GM20000 (cell line): Measurements from ENCODE around the gene WDR47.
A peak's percentile ranks its signal among the peaks of the same experiment; 100 is the strongest.

Source experiments
- DNase-seq: peaks from one replicate; pipeline ENCODE4 v3.0.0; 2012; ENCODE audit warnings: low spot score
- CTCF ChIP-seq: IDR thresholded peaks from 2 replicates; pipeline ENCODE4 v1.5.1; 2012; ENCODE audit warnings: mild to moderate bottlenecking, control low read depth; ENCODE audit errors: extremely low read depth, missing control alignments

The WDR47 gene

GRCh38 chr1:108983114-108983513 is 58.8 kb downstream of the WDR47 start:
- no peak for DNase-seq
- TF ChIP-seq CTCF: no peak

- no peak for TF ChIP-seq CTCF
Observed at GRCh38 chr1:108976658-108977057, 65.2 kb downstream of the WDR47 start.

GRCh38 chr1:108972951-108973350 is 69.0 kb downstream of the WDR47 start:
- no peak for TF ChIP-seq CTCF
- DNase-seq: no peak

More at GRCh38 chr1:108976658-108977057, 65.2 kb downstream of the WDR47 start:
- DNase-seq: no peak

GRCh38 chr1:108969346-108969745 is 72.6 kb downstream of the WDR47 start:
- DNase-seq: no peak
- no peak for TF ChIP-seq CTCF

GRCh38 chr1:108963052-108963686 is 78.7 kb downstream of the WDR47 start, which contains the start of gene CLCC1:
Gene CLCC1, minus strand, starts transcription at chr1:108963484. Its CDS starts 13,047 bp downstream, at chr1:108950437.
- peak; percentile 96 for DNase-seq

GRCh38 chr1:108962681-108963051 is 79.2 kb downstream of the WDR47 start:
- DNase-seq: no peak

More at GRCh38 chr1:108963052-108963686, 78.7 kb downstream of the WDR47 start, which contains the start of gene CLCC1:
- TF ChIP-seq CTCF: no peak

More at GRCh38 chr1:108962681-108963051, 79.2 kb downstream of the WDR47 start:
- no peak for TF ChIP-seq CTCF
